Measurements from ENCODE around the gene BNC2. TPM values are rescaled to one million over a fixed set of nuclear protein-coding genes. Genes with fewer than 3 reads are reported as not detected.
A peak's percentile ranks its signal among the peaks of the same experiment; 100 is the strongest.

BNC2 gene
- total and polyA plus RNA-seq, 2 experiments from 2014 or later = 13.8 to 18.5 TPM

GRCh38 chr9:16898464-16898863 lies 28.0 kb upstream of the BNC2 start:
- WGBS, 2 experiments (ENCODE audit: low coverage in 1 of 2, low lambda C conversion rate in 2 of 2, missing lambda C conversion rate in 2 of 2) = 90 to 95% methylated on average over 2 of the region's 2 CpGs
- in situ Hi-C loops (cut with MboI) = no loop called here
- H3K36me3 ChIP-seq (ENCODE audit: low read depth) = no peaks in the 10 kb centered on the region
- no peak overlapping the region for H3K4me2 ChIP-seq (ENCODE audit: unreplicated experiment)
- H3K27ac ChIP-seq = no peak overlapping the region
- DNase-seq = no peak
- H3K9me3 ChIP-seq (ENCODE audit: low read depth) = no peaks in the 10 kb centered on the region
- no peak for TF ChIP-seq EZH2 (IDR thresholded peaks at IDR 0.05; ENCODE audit: insufficient read depth, poor library complexity, severe bottlenecking)
- no peak for TF ChIP-seq EZH2phosphoT487 (IDR thresholded peaks at IDR 0.05; ENCODE audit: insufficient read depth, low read depth)
- peaks cover 14% of the 10 kb centered on the region for H3F3A ChIP-seq (ENCODE audit: insufficient read depth)
- H3K4me3 ChIP-seq = no peak overlapping the region
- H2AFZ ChIP-seq = no peak overlapping the region
- H3K79me2 ChIP-seq (ENCODE audit: insufficient read depth) = no peaks in the 10 kb centered on the region
- no peaks in the 10 kb centered on the region for H4K20me1 ChIP-seq (ENCODE audit: insufficient read depth)
- H3K27me3 ChIP-seq (replicated peaks; ENCODE audit: insufficient read depth) = no peaks in the 10 kb centered on the region
- no peak overlapping the region for H3K9ac ChIP-seq
- no peaks in the 10 kb centered on the region for H3K9me2 ChIP-seq (ENCODE audit: insufficient read depth)
- H3K4me1 ChIP-seq (ENCODE audit: insufficient read depth) = peaks cover 11% of the 10 kb centered on the region; the same call in 1 of the 2 replicates

GRCh38 chr9:16888594-16888993 lies 18.1 kb upstream of the BNC2 start:
- Histone ChIP-seq H3K4me2 (ENCODE audit: unreplicated experiment) (no peak overlapping the region), H3K4me1 (ENCODE audit: insufficient read depth) (peaks cover 15% of the 10 kb centered on the region), H3F3A (ENCODE audit: insufficient read depth) (peaks cover 13% of the 10 kb centered on the region), H4K20me1 (ENCODE audit: insufficient read depth) (no peaks in the 10 kb centered on the region), H3K27ac (no peak overlapping the region), H3K36me3 (ENCODE audit: low read depth) (no peaks in the 10 kb centered on the region), H3K9ac (no peak overlapping the region), H3K9me3 (ENCODE audit: low read depth) (no peaks in the 10 kb centered on the region), H3K79me2 (ENCODE audit: insufficient read depth) (no peaks in the 10 kb centered on the region), H3K4me3 (no peak overlapping the region), H2AFZ (no peak overlapping the region), H3K9me2 (ENCODE audit: insufficient read depth) (no peaks in the 10 kb centered on the region), H3K27me3 (replicated peaks; ENCODE audit: insufficient read depth) (no peaks in the 10 kb centered on the region)
- WGBS, 2 experiments (ENCODE audit: low coverage in 1 of 2, low lambda C conversion rate in 2 of 2, missing lambda C conversion rate in 2 of 2) = 96 to 100% methylated on average over 3 of the region's 3 CpGs
- TF ChIP-seq EZH2phosphoT487 (IDR thresholded peaks at IDR 0.05; ENCODE audit: insufficient read depth, low read depth) (no peak), EZH2 (IDR thresholded peaks at IDR 0.05; ENCODE audit: insufficient read depth, poor library complexity, severe bottlenecking) (no peak)
- in situ Hi-C loops (cut with MboI) = no loop called here
- no peak for DNase-seq

- no peak overlapping the region for H3K27ac ChIP-seq
- no peaks in the 10 kb centered on the region for H3K36me3 ChIP-seq (ENCODE audit: low read depth)
- no peak for DNase-seq
- H3K9me3 ChIP-seq (ENCODE audit: low read depth) = no peaks in the 10 kb centered on the region
- H3K4me1 ChIP-seq (ENCODE audit: insufficient read depth) = peaks cover 16% of the 10 kb centered on the region
- H3K4me3 ChIP-seq = no peak overlapping the region
- H4K20me1 ChIP-seq (ENCODE audit: insufficient read depth) = no peaks in the 10 kb centered on the region
- no peak overlapping the region for H3K4me2 ChIP-seq (ENCODE audit: unreplicated experiment)
- H3K9ac ChIP-seq = no peak overlapping the region
- H2AFZ ChIP-seq = no peak overlapping the region
- no peaks in the 10 kb centered on the region for H3K9me2 ChIP-seq (ENCODE audit: insufficient read depth)
- 87 to 89% methylated on average over 4 of the region's 4 CpGs for WGBS, 2 experiments (ENCODE audit: low coverage in 1 of 2, low lambda C conversion rate in 2 of 2, missing lambda C conversion rate in 2 of 2)
- H3K79me2 ChIP-seq (ENCODE audit: insufficient read depth) = no peaks in the 10 kb centered on the region
- H3F3A ChIP-seq (ENCODE audit: insufficient read depth) = peaks cover 15% of the 10 kb centered on the region
- H3K27me3 ChIP-seq (replicated peaks; ENCODE audit: insufficient read depth) = no peaks in the 10 kb centered on the region
- in situ Hi-C loops (cut with MboI) = no loop called here
- no peak for TF ChIP-seq EZH2phosphoT487 (IDR thresholded peaks at IDR 0.05; ENCODE audit: insufficient read depth, low read depth)
These were observed 15.5 kb upstream of the BNC2 start for GRCh38 chr9:16885931-16886330.

GRCh38 chr9:16884952-16885513 lies 14.6 kb upstream of the BNC2 start:
- no peak overlapping the region for H3K9ac ChIP-seq
- WGBS, 2 experiments (ENCODE audit: low coverage in 1 of 2, low lambda C conversion rate in 2 of 2, missing lambda C conversion rate in 2 of 2) = 9 to 10% methylated on average over 5 of the region's 5 CpGs
- no peaks in the 10 kb centered on the region for H3K9me3 ChIP-seq (ENCODE audit: low read depth)
- no peaks in the 10 kb centered on the region for H4K20me1 ChIP-seq (ENCODE audit: insufficient read depth)
- H3K36me3 ChIP-seq (ENCODE audit: low read depth) = no peaks in the 10 kb centered on the region
- H3K27me3 ChIP-seq (replicated peaks; ENCODE audit: insufficient read depth) = no peaks in the 10 kb centered on the region
- in situ Hi-C loops (cut with MboI) = no loop called here
- H3K79me2 ChIP-seq (ENCODE audit: insufficient read depth) = no peaks in the 10 kb centered on the region
- H2AFZ ChIP-seq = no peak overlapping the region
- H3K4me1 ChIP-seq (ENCODE audit: insufficient read depth) = peaks cover 16% of the 10 kb centered on the region
- no peak for TF ChIP-seq EZH2phosphoT487 (IDR thresholded peaks at IDR 0.05; ENCODE audit: insufficient read depth, low read depth)
- no peak for TF ChIP-seq EZH2 (IDR thresholded peaks at IDR 0.05; ENCODE audit: insufficient read depth, poor library complexity, severe bottlenecking)
- peaks cover 15% of the 10 kb centered on the region for H3F3A ChIP-seq (ENCODE audit: insufficient read depth)
- H3K4me3 ChIP-seq = no peak overlapping the region
- peak; percentile 88 for DNase-seq
- no peaks in the 10 kb centered on the region for H3K9me2 ChIP-seq (ENCODE audit: insufficient read depth)
- H3K4me2 ChIP-seq (ENCODE audit: unreplicated experiment) = no peak overlapping the region
- H3K27ac ChIP-seq = peak overlapping the region; percentile 51

- WGBS, 2 experiments (ENCODE audit: low coverage in 1 of 2, low lambda C conversion rate in 2 of 2, missing lambda C conversion rate in 2 of 2) = 63 to 65% methylated on average over 3 of the region's 3 CpGs
These were observed 13.9 kb upstream of the BNC2 start for GRCh38 chr9:16884373-16884772.

More at GRCh38 chr9:16884373-16884772, 13.9 kb upstream of the BNC2 start:
- TF ChIP-seq EZH2 (IDR thresholded peaks at IDR 0.05; ENCODE audit: insufficient read depth, poor library complexity, severe bottlenecking) (no peak), EZH2phosphoT487 (IDR thresholded peaks at IDR 0.05; ENCODE audit: insufficient read depth, low read depth) (no peak)
- Histone ChIP-seq H3K9me3 (ENCODE audit: low read depth) (no peaks in the 10 kb centered on the region), H3K27me3 (replicated peaks; ENCODE audit: insufficient read depth) (no peaks in the 10 kb centered on the region), H3K36me3 (ENCODE audit: low read depth) (no peaks in the 10 kb centered on the region), H3K79me2 (ENCODE audit: insufficient read depth) (no peaks in the 10 kb centered on the region), H3F3A (ENCODE audit: insufficient read depth) (peaks cover 15% of the 10 kb centered on the region), H3K27ac (peak overlapping the region; percentile 51), H3K9me2 (ENCODE audit: insufficient read depth) (no peaks in the 10 kb centered on the region), H4K20me1 (ENCODE audit: insufficient read depth) (no peaks in the 10 kb centered on the region), H2AFZ (no peak overlapping the region), H3K9ac (no peak overlapping the region), H3K4me3 (no peak overlapping the region), H3K4me2 (ENCODE audit: unreplicated experiment) (no peak overlapping the region), H3K4me1 (ENCODE audit: insufficient read depth) (peaks cover 16% of the 10 kb centered on the region)
- in situ Hi-C loops (cut with MboI) = no loop called here
- DNase-seq = no peak

All from GM23248 (cell line).